Mucosa of descending colon (tissue), 3 donors: ENCODE data around the gene SNX30. TPM values are rescaled to one million over a fixed set of nuclear protein-coding genes. Genes with fewer than 3 reads are reported as not detected.
A peak's percentile ranks its signal among the peaks of the same experiment; 100 is the strongest.

ENCODE experiments used
- ATAC-seq: fragments of 200-7000 bp; cut with Tn5 transposase; one replicate; pipeline ENCODE4 v1.9.1; 2020; ENCODE audit warnings: mild to moderate bottlenecking, moderate library complexity
- DNase-seq, 3 donors: peaks; one replicate each; pipeline ENCODE4 v3.0.0-alpha.2; 2020
- H3K36me3 ChIP-seq: fragments of 200-600 bp; one replicate; pipeline ENCODE4 v1.8.0; 2021; ENCODE audit warnings: low read depth, mild to moderate bottlenecking
- H3K4me1 ChIP-seq: fragments of 200-600 bp; one replicate; pipeline ENCODE4 v1.8.0; 2021; ENCODE audit warnings: low read depth, mild to moderate bottlenecking
- H3K4me3 ChIP-seq: fragments of 200-600 bp; one replicate; pipeline ENCODE4 v1.8.0; 2021; ENCODE audit warnings: mild to moderate bottlenecking
- H3K9me3 ChIP-seq: fragments of 200-600 bp; one replicate; pipeline ENCODE4 v1.8.0; 2021; ENCODE audit warnings: mild to moderate bottlenecking
- CTCF ChIP-seq: fragments of 200-600 bp; IDR thresholded peaks from one replicate; pipeline ENCODE4 v1.8.0; 2022; ENCODE audit warnings: antibody characterized with exemption, mild to moderate bottlenecking
- intact Hi-C, 2 donors: fragments of 100-400 bp; cut with DNase I in 1 of 2; cut with micrococcal nuclease in 1 of 2; formaldehyde crosslinking; loops; one replicate each; pipeline versions ENCODE4 v1.11.0 to v1.11.1; 2022; cut with DNase I, micrococcal nuclease
- total RNA-seq, 3 donors: library from RNA; stranded (reverse); fragmentation: NEBNext Ultra II Directional in 2 of 3; extraction: Animal tissue kit (Norgen Biotek cat#: 25700) in 2 of 3; gene quantifications; one replicate each; pipeline versions ENCODE4 v1.2.1 to v1.2.4, GENCODE V29; 2021 to 2023
- donor health status: DM: no; HTN: no; CAD: no; lungs with moderate emphysema.
- donor health status: DM: no; HTN: no; CAD: no.
- donor health status: DM: no; HTN: yes; CAD: no.

SNX30 gene
- total RNA-seq, 3 donors from 2014 or later: 19.0 to 38.6 (median 34.8) TPM

- DNase-seq: no peak
- Histone ChIP-seq H3K9me3 (no peaks in the 10 kb centered on the region), H3K4me1 (peaks cover 38% of the 10 kb centered on the region), H3K36me3 (no peaks in the 10 kb centered on the region), H3K4me3 (no peak overlapping the region)
- intact Hi-C loops: no loop called here
- ATAC-seq: no peak
- no peak for TF ChIP-seq CTCF
These were observed 30.0 kb downstream of the SNX30 start for GRCh38 chr9:112780450-112781036.

GRCh38 chr9:112782218-112782617, 31.7 kb downstream of the SNX30 start:
- H3K36me3 ChIP-seq: no peaks in the 10 kb centered on the region
- DNase-seq (peak in 2 of 3 donors; percentile 31 to 40), ATAC-seq (peak; percentile 82)
- H3K9me3 ChIP-seq: no peaks in the 10 kb centered on the region
- no peak overlapping the region for H3K4me3 ChIP-seq
- intact Hi-C loops: no loop called here
- peaks cover 38% of the 10 kb centered on the region for H3K4me1 ChIP-seq
- no peak for TF ChIP-seq CTCF

- intact Hi-C loops: no loop called here
- ATAC-seq: peak; percentile 80
- TF ChIP-seq CTCF: no peak
- no peaks in the 10 kb centered on the region for H3K36me3 ChIP-seq
- no peak overlapping the region for H3K4me3 ChIP-seq
- no peaks in the 10 kb centered on the region for H3K9me3 ChIP-seq
- DNase-seq: peak in 1 of 3 donors; percentile 31
- peaks cover 38% of the 10 kb centered on the region for H3K4me1 ChIP-seq
These were observed 33.0 kb downstream of the SNX30 start for GRCh38 chr9:112783551-112783954.

GRCh38 chr9:112784020-112784785, 33.6 kb downstream of the SNX30 start:
- no peaks in the 10 kb centered on the region for H3K36me3 ChIP-seq
- peak; percentile 40 for ATAC-seq
- TF ChIP-seq CTCF: no peak
- DNase-seq: no peak
- no peaks in the 10 kb centered on the region for H3K9me3 ChIP-seq
- intact Hi-C loops: no loop called here
- peaks cover 38% of the 10 kb centered on the region for H3K4me1 ChIP-seq
- H3K4me3 ChIP-seq: no peak overlapping the region

GRCh38 chr9:112785986-112786385, 35.4 kb downstream of the SNX30 start:
- no peak for DNase-seq
- Histone ChIP-seq H3K4me3 (no peak overlapping the region), H3K4me1 (peaks cover 35% of the 10 kb centered on the region), H3K36me3 (no peaks in the 10 kb centered on the region), H3K9me3 (no peaks in the 10 kb centered on the region)
- ATAC-seq: no peak
- TF ChIP-seq CTCF: no peak
- intact Hi-C loops: no loop called here
